Esophagus muscularis mucosa (tissue), 4 donors: Measurements from ENCODE around the gene GALNT13.

Source experiments
- CTCF ChIP-seq, 3 experiments: fragments of 200-600 bp in 2 of 3; fragments of 450-650 bp in 1 of 3; sonication (generic) in 2 of 3; IDR thresholded peaks; one replicate each; pipeline ENCODE4 v1.5.1; 2017 to 2019; ENCODE audit warnings: antibody characterized with exemption in 3 of 3, mild to moderate bottlenecking in 2 of 3, moderate library complexity in 1 of 3
- EP300 ChIP-seq: sonication (generic); formaldehyde crosslinking; IDR thresholded peaks from one replicate; pipeline ENCODE4 v1.6.1; 2017; ENCODE audit warnings: antibody characterized with exemption
- POLR2A ChIP-seq: fragments of 450-650 bp; IDR thresholded peaks from one replicate; pipeline ENCODE4 v1.6.1; 2017; ENCODE audit warnings: antibody characterized with exemption, moderate library complexity, mild to moderate bottlenecking, low read depth
- POLR2AphosphoS5 ChIP-seq, 2 donors: sonication (generic); formaldehyde crosslinking; IDR thresholded peaks; one replicate each; pipeline ENCODE4 v1.6.1; 2017; ENCODE audit warnings: antibody characterized with exemption in 2 of 2

GRCh38 chr2:153871231-153872221 is at the start of gene GALNT13:
- no peak for TF ChIP-seq EP300
- no peak for TF ChIP-seq CTCF (IDR thresholded peaks at IDR 0.05)
- TF ChIP-seq POLR2A: no peak
- TF ChIP-seq POLR2AphosphoS5 (IDR thresholded peaks at IDR 0.05): no peak
